ENCODE data around the gene GRIA4. TPM values are rescaled to one million over a fixed set of nuclear protein-coding genes. Genes with fewer than 3 reads are reported as not detected.

The GRIA4 gene
- total RNA-seq, 1 donor from 2014 or later, result 3.7 TPM

GRCh38 chr11:105619556-105619955 lies 9.7 kb downstream of the GRIA4 start:
- no peak overlapping the region for H3K4me2 ChIP-seq
- no peaks in the 10 kb centered on the region for H3F3A ChIP-seq (ENCODE audit: low read depth)
- Mint-ChIP-seq H3K36me3 (no peaks in the 10 kb centered on the region), H3K27me3 (ENCODE audit: insufficient read depth, low read depth) (no peaks in the 10 kb centered on the region), H3K4me1 (no peaks in the 10 kb centered on the region), H3K4me3 (no peak overlapping the region), H3K9me3 (no peaks in the 10 kb centered on the region), H3K27ac (no peak overlapping the region)
- H4K20me1 ChIP-seq (ENCODE audit: low read depth), result no peaks in the 10 kb centered on the region
- H3K79me2 ChIP-seq (ENCODE audit: low read depth), result no peaks in the 10 kb centered on the region
- H3K9ac ChIP-seq, result no peak overlapping the region
- TF ChIP-seq EZH2 (IDR thresholded peaks at IDR 0.05) (no peak), EZH2phosphoT487 (IDR thresholded peaks at IDR 0.05) (no peak)
- TF ChIP-seq, protein P1, sequence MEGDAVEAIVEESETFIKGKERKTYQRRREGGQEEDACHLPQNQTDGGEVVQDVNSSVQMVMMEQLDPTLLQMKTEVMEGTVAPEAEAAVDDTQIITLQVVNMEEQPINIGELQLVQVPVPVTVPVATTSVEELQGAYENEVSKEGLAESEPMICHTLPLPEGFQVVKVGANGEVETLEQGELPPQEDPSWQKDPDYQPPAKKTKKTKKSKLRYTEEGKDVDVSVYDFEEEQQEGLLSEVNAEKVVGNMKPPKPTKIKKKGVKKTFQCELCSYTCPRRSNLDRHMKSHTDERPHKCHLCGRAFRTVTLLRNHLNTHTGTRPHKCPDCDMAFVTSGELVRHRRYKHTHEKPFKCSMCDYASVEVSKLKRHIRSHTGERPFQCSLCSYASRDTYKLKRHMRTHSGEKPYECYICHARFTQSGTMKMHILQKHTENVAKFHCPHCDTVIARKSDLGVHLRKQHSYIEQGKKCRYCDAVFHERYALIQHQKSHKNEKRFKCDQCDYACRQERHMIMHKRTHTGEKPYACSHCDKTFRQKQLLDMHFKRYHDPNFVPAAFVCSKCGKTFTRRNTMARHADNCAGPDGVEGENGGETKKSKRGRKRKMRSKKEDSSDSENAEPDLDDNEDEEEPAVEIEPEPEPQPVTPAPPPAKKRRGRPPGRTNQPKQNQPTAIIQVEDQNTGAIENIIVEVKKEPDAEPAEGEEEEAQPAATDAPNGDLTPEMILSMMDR (IDR thresholded peaks at IDR 0.05), result no peak
- H3K27ac ChIP-seq, result no peak overlapping the region
- no peaks in the 10 kb centered on the region for H3K27me3 ChIP-seq
- no peaks in the 10 kb centered on the region for H3K4me1 ChIP-seq
- no peak for DNase-seq (ENCODE audit: low spot score)
- no peak overlapping the region for H2AFZ ChIP-seq (replicated peaks)
- H3K4me3 ChIP-seq, result no peak overlapping the region
- H3K9me3 ChIP-seq (ENCODE audit: low read depth), result no peaks in the 10 kb centered on the region
- no peaks in the 10 kb centered on the region for H3K36me3 ChIP-seq

GRCh38 chr11:105622016-105622415 lies 12.1 kb downstream of the GRIA4 start:
- no peaks in the 10 kb centered on the region for H3K4me1 Mint-ChIP-seq
- Histone ChIP-seq H3K4me1 (no peaks in the 10 kb centered on the region), H3K4me3 (no peak overlapping the region), H2AFZ (replicated peaks) (no peak overlapping the region), H3K27ac (no peak overlapping the region), H3K9ac (no peak overlapping the region), H3K36me3 (no peaks in the 10 kb centered on the region), H3K9me3 (ENCODE audit: low read depth) (no peaks in the 10 kb centered on the region), H3K4me2 (no peak overlapping the region), H3K27me3 (no peaks in the 10 kb centered on the region), H3F3A (ENCODE audit: low read depth) (no peaks in the 10 kb centered on the region), H4K20me1 (ENCODE audit: low read depth) (no peaks in the 10 kb centered on the region), H3K79me2 (ENCODE audit: low read depth) (no peaks in the 10 kb centered on the region)
- no peaks in the 10 kb centered on the region for H3K27me3 Mint-ChIP-seq (ENCODE audit: insufficient read depth, low read depth)
- no peaks in the 10 kb centered on the region for H3K36me3 Mint-ChIP-seq
- TF ChIP-seq EZH2phosphoT487 (IDR thresholded peaks at IDR 0.05), result no peak
- no peak for TF ChIP-seq EZH2 (IDR thresholded peaks at IDR 0.05)
- TF ChIP-seq, protein P1 (IDR thresholded peaks at IDR 0.05), result no peak
- no peaks in the 10 kb centered on the region for H3K9me3 Mint-ChIP-seq
- H3K27ac Mint-ChIP-seq, result no peak overlapping the region
- no peak overlapping the region for H3K4me3 Mint-ChIP-seq
- no peak for DNase-seq (ENCODE audit: low spot score)

DNA sequence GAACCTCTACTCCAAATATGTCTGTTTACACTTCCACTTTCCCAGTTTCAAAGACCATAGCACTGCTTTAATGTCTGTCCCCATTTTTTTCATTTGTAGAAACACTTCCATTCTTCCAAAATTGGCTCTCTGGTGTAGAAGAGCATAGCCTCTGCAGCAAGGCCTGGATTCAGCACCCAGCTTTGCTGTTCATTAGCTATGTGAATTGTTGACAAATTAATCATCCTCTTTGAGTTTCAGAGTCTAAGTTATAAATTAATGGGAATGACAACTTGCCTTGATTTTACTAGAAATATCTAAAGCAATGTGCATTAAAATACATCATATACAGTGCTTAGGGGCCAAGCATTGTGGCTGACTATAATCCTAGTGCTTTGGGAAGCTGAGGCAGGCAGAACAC lies 22.4 kb downstream of the GRIA4 start:
- no peaks in the 10 kb centered on the region for H3K36me3 ChIP-seq
- no peak overlapping the region for H3K4me2 ChIP-seq
- no peaks in the 10 kb centered on the region for H3K9me3 ChIP-seq (ENCODE audit: low read depth)
- no peaks in the 10 kb centered on the region for H3K4me1 ChIP-seq
- Mint-ChIP-seq H3K36me3 (no peaks in the 10 kb centered on the region), H3K4me3 (no peak overlapping the region), H3K27ac (no peak overlapping the region), H3K27me3 (ENCODE audit: insufficient read depth, low read depth) (no peaks in the 10 kb centered on the region), H3K9me3 (no peaks in the 10 kb centered on the region), H3K4me1 (no peaks in the 10 kb centered on the region)
- H3K4me3 ChIP-seq, result no peak overlapping the region
- no peak overlapping the region for H3K27ac ChIP-seq
- H2AFZ ChIP-seq (replicated peaks), result no peak overlapping the region
- H3F3A ChIP-seq (ENCODE audit: low read depth), result no peaks in the 10 kb centered on the region
- DNase-seq (ENCODE audit: low spot score), result no peak
- no peaks in the 10 kb centered on the region for H3K79me2 ChIP-seq (ENCODE audit: low read depth)
- TF ChIP-seq, protein P1 (IDR thresholded peaks at IDR 0.05), result no peak
- no peak for TF ChIP-seq EZH2phosphoT487 (IDR thresholded peaks at IDR 0.05)
- no peak for TF ChIP-seq EZH2 (IDR thresholded peaks at IDR 0.05)
- no peak overlapping the region for H3K9ac ChIP-seq
- no peaks in the 10 kb centered on the region for H3K27me3 ChIP-seq
- no peaks in the 10 kb centered on the region for H4K20me1 ChIP-seq (ENCODE audit: low read depth)

All from neural progenitor cell (in vitro differentiated cells).